Measurements from ENCODE around the gene ARF1. TPM values are rescaled to one million over a fixed set of nuclear protein-coding genes. Genes with fewer than 3 reads are reported as not detected.

ARF1 gene
- total and polyA plus RNA-seq, 10 of the 15 experiments (the other 5 are each of a cell fraction or from before 2014, with no cell fraction given) = 48.4 to 508 (median 283) TPM

- TF ChIP-seq ZBTB40 (IDR thresholded peaks at IDR 0.05; ENCODE audit: borderline replicate concordance) = no peak
- TF ChIP-seq EGR1 (IDR thresholded peaks at IDR 0.05; ENCODE audit: borderline replicate concordance in 1 of 2, low read depth in 2 of 2, low read length in 2 of 2) = peak in 1 of 2 experiments; percentile 73; a peak in 2 of 3 replicates
- TF ChIP-seq, protein P1, sequence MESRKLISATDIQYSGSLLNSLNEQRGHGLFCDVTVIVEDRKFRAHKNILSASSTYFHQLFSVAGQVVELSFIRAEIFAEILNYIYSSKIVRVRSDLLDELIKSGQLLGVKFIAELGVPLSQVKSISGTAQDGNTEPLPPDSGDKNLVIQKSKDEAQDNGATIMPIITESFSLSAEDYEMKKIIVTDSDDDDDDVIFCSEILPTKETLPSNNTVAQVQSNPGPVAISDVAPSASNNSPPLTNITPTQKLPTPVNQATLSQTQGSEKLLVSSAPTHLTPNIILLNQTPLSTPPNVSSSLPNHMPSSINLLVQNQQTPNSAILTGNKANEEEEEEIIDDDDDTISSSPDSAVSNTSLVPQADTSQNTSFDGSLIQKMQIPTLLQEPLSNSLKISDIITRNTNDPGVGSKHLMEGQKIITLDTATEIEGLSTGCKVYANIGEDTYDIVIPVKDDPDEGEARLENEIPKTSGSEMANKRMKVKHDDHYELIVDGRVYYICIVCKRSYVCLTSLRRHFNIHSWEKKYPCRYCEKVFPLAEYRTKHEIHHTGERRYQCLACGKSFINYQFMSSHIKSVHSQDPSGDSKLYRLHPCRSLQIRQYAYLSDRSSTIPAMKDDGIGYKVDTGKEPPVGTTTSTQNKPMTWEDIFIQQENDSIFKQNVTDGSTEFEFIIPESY (IDR thresholded peaks at IDR 0.05) = no peak
- peak; percentile 89 for TF ChIP-seq ATF3 (IDR thresholded peaks at IDR 0.05; ENCODE audit: borderline replicate concordance, extremely low read depth, low read depth, low read length)
- TF ChIP-seq IKZF2 (IDR thresholded peaks at IDR 0.05) = no peak; a peak in 1 of 4 replicates
- TF ChIP-seq RELB (IDR thresholded peaks at IDR 0.05; ENCODE audit: low read depth) = peak; percentile 54; the same call in 1 of the 2 replicates
- TF ChIP-seq, protein P2, sequence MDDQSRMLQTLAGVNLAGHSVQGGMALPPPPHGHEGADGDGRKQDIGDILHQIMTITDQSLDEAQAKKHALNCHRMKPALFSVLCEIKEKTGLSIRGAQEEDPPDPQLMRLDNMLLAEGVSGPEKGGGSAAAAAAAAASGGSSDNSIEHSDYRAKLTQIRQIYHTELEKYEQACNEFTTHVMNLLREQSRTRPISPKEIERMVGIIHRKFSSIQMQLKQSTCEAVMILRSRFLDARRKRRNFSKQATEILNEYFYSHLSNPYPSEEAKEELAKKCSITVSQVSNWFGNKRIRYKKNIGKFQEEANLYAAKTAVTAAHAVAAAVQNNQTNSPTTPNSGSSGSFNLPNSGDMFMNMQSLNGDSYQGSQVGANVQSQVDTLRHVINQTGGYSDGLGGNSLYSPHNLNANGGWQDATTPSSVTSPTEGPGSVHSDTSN (IDR thresholded peaks at IDR 0.05; ENCODE audit: insufficient replicate concordance, low read depth, low read length) = no peak
- TF ChIP-seq CBFB (IDR thresholded peaks at IDR 0.05; ENCODE audit: low read depth) = 0 out of 2 replicates have a peak, but pooled peaks have one; percentile 18
- no peak for TF ChIP-seq ATF2 (IDR thresholded peaks at IDR 0.05; ENCODE audit: low read length)
- peak; percentile 33 for TF ChIP-seq KLF5 (IDR thresholded peaks at IDR 0.05; ENCODE audit: partially characterized antibody)
- TF ChIP-seq SRF (IDR thresholded peaks at IDR 0.05; ENCODE audit: low read depth in 2 of 2, low read length in 2 of 2) = peak; percentile 58 to 89
- no peak for TF ChIP-seq MEF2A (IDR thresholded peaks at IDR 0.05; ENCODE audit: insufficient read depth, low read depth, low read length)
- peak; percentile 43; the same call in 1 of the 2 replicates for TF ChIP-seq POLR2AphosphoS5 (IDR thresholded peaks at IDR 0.05; ENCODE audit: low read length)
- no peak for TF ChIP-seq MTA2 (IDR thresholded peaks at IDR 0.05; ENCODE audit: low read depth)
- no peak for TF ChIP-seq IRF4 (IDR thresholded peaks at IDR 0.05; ENCODE audit: low read depth, low read length)
- 0 out of 2 replicates have a peak, but pooled peaks have one; percentile 65 for TF ChIP-seq TARDBP (IDR thresholded peaks at IDR 0.05; ENCODE audit: borderline replicate concordance)
- no peak for TF ChIP-seq ZNF384 (IDR thresholded peaks at IDR 0.05; ENCODE audit: borderline replicate concordance, low read depth, low read length)
Measured at GRCh38 chr1:228102791-228103620, 20.5 kb downstream of the ARF1 start, which contains the start of gene C1orf35 (continued).

Measured in GM12878 (cell line).